Measurements from ENCODE around the gene PLSCR2. TPM values are rescaled to one million over a fixed set of nuclear protein-coding genes. Genes with fewer than 3 reads are reported as not detected.

PLSCR2 gene
- total and polyA plus RNA-seq, 2 donors (not counting 1 experiment from before 2014, with no cell fraction given), result 0.15 to 0.54 TPM

GRCh38 chr3:146496726-146497125 is 27.4 kb upstream of the PLSCR2 start:
- Mint-ChIP-seq H3K27me3 (peaks cover 29% of the 10 kb centered on the region), H3K27ac (no peak overlapping the region), H3K9me3 (ENCODE audit: insufficient read depth) (peaks cover 2% of the 10 kb centered on the region), H3K4me3 (no peak overlapping the region), H3K4me1 (no peaks in the 10 kb centered on the region)
- Histone ChIP-seq H3K4me1 (ENCODE audit: control insufficient read depth in 2 of 2, insufficient read depth in 2 of 2, low read length in 2 of 2) (no peaks in the 10 kb centered on the region), H2AFZ (ENCODE audit: insufficient read depth, low read depth, low read length, poor library complexity, severe bottlenecking) (no peak overlapping the region), H3K36me3 (replicated peaks in 1 of 2; ENCODE audit: control extremely low read depth in 1 of 2, control insufficient read depth in 1 of 2, extremely low read depth in 1 of 2, insufficient read depth in 2 of 2, low read length in 1 of 2) (no peaks in the 10 kb centered on the region), H3K9me3 (ENCODE audit: control extremely low read depth in 1 of 3, control insufficient read depth in 2 of 3, insufficient read depth in 1 of 3, low read length in 2 of 3) (peaks cover 0 to 8% (median 3%) of the 10 kb centered on the region in 3 donors), H4K20me1 (ENCODE audit: control insufficient read depth, insufficient read depth, low read length, poor library complexity, severe bottlenecking) (no peaks in the 10 kb centered on the region), H3K79me2 (ENCODE audit: control insufficient read depth, insufficient read depth, low read length) (no peaks in the 10 kb centered on the region), H3K4me2 (replicated peaks; ENCODE audit: low read depth, low read length, poor library complexity, severe bottlenecking) (no peak overlapping the region), H3K4me3 (ENCODE audit: control extremely low read depth in 1 of 5, extremely low read depth in 1 of 5, insufficient read depth in 1 of 5, low read depth in 2 of 5, low read length in 4 of 5) (no peak overlapping the region), H3K27me3 (replicated peaks in 1 of 4; ENCODE audit: control extremely low read depth in 1 of 4, control insufficient read depth in 3 of 4, insufficient read depth in 4 of 4, low read length in 3 of 4) (no peaks in the 10 kb centered on the region), H3K27ac (ENCODE audit: low read length in 2 of 2) (no peak overlapping the region), H3K9ac (ENCODE audit: low read length) (no peak overlapping the region)
- ChIA-PET POLR2A (no interaction called here), CTCF (no interaction called here)
- no CpG with 5 or more reads among the region's 1 CpG for WGBS (ENCODE audit: insufficient coverage)
- DNase-seq, result no peak
- TF ChIP-seq, protein P1, sequence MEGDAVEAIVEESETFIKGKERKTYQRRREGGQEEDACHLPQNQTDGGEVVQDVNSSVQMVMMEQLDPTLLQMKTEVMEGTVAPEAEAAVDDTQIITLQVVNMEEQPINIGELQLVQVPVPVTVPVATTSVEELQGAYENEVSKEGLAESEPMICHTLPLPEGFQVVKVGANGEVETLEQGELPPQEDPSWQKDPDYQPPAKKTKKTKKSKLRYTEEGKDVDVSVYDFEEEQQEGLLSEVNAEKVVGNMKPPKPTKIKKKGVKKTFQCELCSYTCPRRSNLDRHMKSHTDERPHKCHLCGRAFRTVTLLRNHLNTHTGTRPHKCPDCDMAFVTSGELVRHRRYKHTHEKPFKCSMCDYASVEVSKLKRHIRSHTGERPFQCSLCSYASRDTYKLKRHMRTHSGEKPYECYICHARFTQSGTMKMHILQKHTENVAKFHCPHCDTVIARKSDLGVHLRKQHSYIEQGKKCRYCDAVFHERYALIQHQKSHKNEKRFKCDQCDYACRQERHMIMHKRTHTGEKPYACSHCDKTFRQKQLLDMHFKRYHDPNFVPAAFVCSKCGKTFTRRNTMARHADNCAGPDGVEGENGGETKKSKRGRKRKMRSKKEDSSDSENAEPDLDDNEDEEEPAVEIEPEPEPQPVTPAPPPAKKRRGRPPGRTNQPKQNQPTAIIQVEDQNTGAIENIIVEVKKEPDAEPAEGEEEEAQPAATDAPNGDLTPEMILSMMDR (IDR thresholded peaks at IDR 0.05), result no peak
- no peak for ATAC-seq (ENCODE audit: low read depth)
- intact Hi-C loops (cut with micrococcal nuclease), result no loop called here

DNA sequence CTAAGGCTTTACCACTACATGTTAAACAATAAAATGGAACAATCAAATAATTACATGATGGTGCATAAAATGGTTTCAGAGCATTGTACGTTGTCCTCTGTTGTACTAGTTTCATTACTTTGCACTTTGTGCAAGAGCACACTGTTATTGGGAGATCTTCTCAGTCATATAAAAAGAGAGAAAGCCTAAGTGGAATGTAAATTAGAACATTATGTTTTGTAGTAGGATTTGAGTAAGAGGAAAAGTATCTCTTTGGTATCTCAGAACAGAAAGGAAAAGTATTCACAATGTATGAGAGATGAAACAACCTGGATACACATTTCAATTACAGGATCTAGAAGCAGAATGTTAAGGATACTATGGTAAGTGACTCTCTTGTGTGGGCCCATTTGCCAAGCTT is 26.9 kb upstream of the PLSCR2 start:
- Histone ChIP-seq H3K9ac (ENCODE audit: low read length) (no peak overlapping the region), H3K9me3 (ENCODE audit: control extremely low read depth in 1 of 3, control insufficient read depth in 2 of 3, insufficient read depth in 1 of 3, low read length in 2 of 3) (peaks cover 1 to 8% (median 3%) of the 10 kb centered on the region in 3 donors), H3K27ac (ENCODE audit: low read length in 2 of 2) (no peak overlapping the region), H3K27me3 (replicated peaks in 1 of 4; ENCODE audit: control extremely low read depth in 1 of 4, control insufficient read depth in 3 of 4, insufficient read depth in 4 of 4, low read length in 3 of 4) (no peaks in the 10 kb centered on the region), H3K4me3 (ENCODE audit: control extremely low read depth in 1 of 5, extremely low read depth in 1 of 5, insufficient read depth in 1 of 5, low read depth in 2 of 5, low read length in 4 of 5) (no peak overlapping the region), H3K4me1 (ENCODE audit: control insufficient read depth in 2 of 2, insufficient read depth in 2 of 2, low read length in 2 of 2) (no peaks in the 10 kb centered on the region), H3K79me2 (ENCODE audit: control insufficient read depth, insufficient read depth, low read length) (no peaks in the 10 kb centered on the region), H2AFZ (ENCODE audit: insufficient read depth, low read depth, low read length, poor library complexity, severe bottlenecking) (no peak overlapping the region), H4K20me1 (ENCODE audit: control insufficient read depth, insufficient read depth, low read length, poor library complexity, severe bottlenecking) (no peaks in the 10 kb centered on the region), H3K36me3 (replicated peaks in 1 of 2; ENCODE audit: control extremely low read depth in 1 of 2, control insufficient read depth in 1 of 2, extremely low read depth in 1 of 2, insufficient read depth in 2 of 2, low read length in 1 of 2) (no peaks in the 10 kb centered on the region), H3K4me2 (replicated peaks; ENCODE audit: low read depth, low read length, poor library complexity, severe bottlenecking) (no peak overlapping the region)
- ATAC-seq (ENCODE audit: low read depth), result no peak
- Mint-ChIP-seq H3K27me3 (peaks cover 29% of the 10 kb centered on the region), H3K4me3 (no peak overlapping the region), H3K4me1 (no peaks in the 10 kb centered on the region), H3K9me3 (ENCODE audit: insufficient read depth) (peaks cover 2% of the 10 kb centered on the region), H3K27ac (no peak overlapping the region)
- no CpG with 5 or more reads among the region's 1 CpG for WGBS (ENCODE audit: insufficient coverage)
- intact Hi-C loops (cut with micrococcal nuclease), result no loop called here
- no peak for DNase-seq
- ChIA-PET CTCF (no interaction called here), POLR2A (interaction anchor here (0.7 kb wide), 1 partner anchor 421 kb away, joined by 5 read pairs; no protein-coding TSS in a partner anchor)
- TF ChIP-seq, protein P1 (IDR thresholded peaks at IDR 0.05), result no peak
- TF ChIP-seq EZH2 (IDR thresholded peaks at IDR 0.05; ENCODE audit: borderline replicate concordance, insufficient read depth, low read depth, low read length, poor library complexity, severe bottlenecking), result no peak
